Keratinocyte (primary cell): ENCODE measurements around the gene FASN. TPM values are rescaled to one million over a fixed set of nuclear protein-coding genes. Genes with fewer than 3 reads are reported as not detected.

ENCODE experiments used
- DNase-seq: peaks from one replicate; pipeline ENCODE4 v3.0.0-alpha.2; 2011; ENCODE audit warnings: low read depth, missing footprints, low spot score
- FAIRE-seq: peaks from 2 replicates; lab custom pipeline; 2011; peaks lifted over from hg19 to GRCh38; lab: Jason Lieb, UNC
- H2AFZ ChIP-seq: 2 replicates; pipeline ENCODE4 v1.6.0; 2012; ENCODE audit warnings: low read length, control low read depth, inconsistent platforms; ENCODE audit not compliant: control insufficient read depth
- H3K27ac ChIP-seq: 2 replicates; pipeline ENCODE4 v1.5.1; 2011; ENCODE audit warnings: low read length; ENCODE audit not compliant: control insufficient read depth, insufficient read depth
- H3K27me3 ChIP-seq: 3 replicates; pipeline ENCODE4 v1.6.0; 2011; ENCODE audit warnings: low read length; ENCODE audit not compliant: control insufficient read depth, insufficient read depth; ENCODE audit errors: extremely low read depth
- H3K36me3 ChIP-seq, 2 experiments: 2 replicates in 1 of 2; 3 replicates in 1 of 2; pipeline ENCODE4 v1.5.1; 2011; ENCODE audit warnings: low read length in 2 of 2, mild to moderate bottlenecking in 1 of 2; ENCODE audit not compliant: control insufficient read depth in 2 of 2, insufficient read depth in 2 of 2; ENCODE audit errors: extremely low read depth in 1 of 2
- H3K4me1 ChIP-seq: 3 replicates; pipeline ENCODE4 v1.5.1; 2011; ENCODE audit warnings: low read length; ENCODE audit not compliant: control insufficient read depth, insufficient read depth; ENCODE audit errors: extremely low read depth
- H3K4me2 ChIP-seq: 3 replicates; pipeline ENCODE4 v1.6.0; 2011; ENCODE audit warnings: low read depth, low read length; ENCODE audit not compliant: control insufficient read depth, insufficient read depth; ENCODE audit errors: extremely low read depth
- H3K4me3 ChIP-seq, 3 experiments: fragments of 200-600 bp in 1 of 3; sonication (generic) in 1 of 3; 2 replicates in 2 of 3; 3 replicates in 1 of 3; pipeline ENCODE4 v1.5.1; 2011 to 2016; ENCODE audit warnings: low read length in 3 of 3, mild to moderate bottlenecking in 3 of 3, control low read depth in 2 of 3, inconsistent platforms in 1 of 3, low read depth in 1 of 3, mixed read lengths in 1 of 3, mixed run types in 1 of 3, moderate library complexity in 1 of 3; ENCODE audit not compliant: control insufficient read depth in 2 of 3, insufficient read depth in 2 of 3; ENCODE audit errors: extremely low read depth in 1 of 3
- H3K79me2 ChIP-seq: 2 replicates; pipeline ENCODE4 v1.6.0; 2012; ENCODE audit warnings: low read length; ENCODE audit not compliant: control insufficient read depth, insufficient read depth
- H3K9ac ChIP-seq: 3 replicates; pipeline ENCODE4 v1.6.0; 2011; ENCODE audit warnings: low read length; ENCODE audit not compliant: control insufficient read depth, insufficient read depth; ENCODE audit errors: extremely low read depth
- H3K9me1 ChIP-seq: 3 replicates; pipeline ENCODE4 v1.6.0; 2011; ENCODE audit warnings: low read length; ENCODE audit not compliant: control insufficient read depth, insufficient read depth; ENCODE audit errors: extremely low read depth
- H3K9me3 ChIP-seq: 2 replicates; pipeline ENCODE4 v1.5.1; 2012; ENCODE audit warnings: low read depth, low read length; ENCODE audit not compliant: control insufficient read depth
- H4K20me1 ChIP-seq: 3 replicates; pipeline ENCODE4 v1.6.0; 2011; ENCODE audit warnings: low read length; ENCODE audit not compliant: control insufficient read depth, insufficient read depth; ENCODE audit errors: extremely low read depth
- CTCF ChIP-seq, 3 experiments: IDR thresholded peaks in 1 of 3; conservative IDR thresholded peaks in 1 of 3; optimal IDR thresholded peaks in 1 of 3; 2 replicates in 2 of 3; 3 replicates in 1 of 3; pipeline versions ENCODE3 to v1.5.1; 2011; ENCODE audit warnings: low read length in 3 of 3, mild to moderate bottlenecking in 3 of 3, moderate library complexity in 2 of 3, control low read depth in 1 of 3, inconsistent platforms in 1 of 3; ENCODE audit not compliant: insufficient read depth in 2 of 3; ENCODE audit errors: extremely low read depth in 1 of 3
- EZH2 ChIP-seq: IDR thresholded peaks from one replicate; pipeline ENCODE4 v1.6.1; 2012; ENCODE audit warnings: inconsistent platforms, mild to moderate bottlenecking, low read length, moderate library complexity
- dilution Hi-C: fragments of 300-500 bp; cut with MboI; formaldehyde crosslinking; loops from one replicate; pipeline ENCODE4 v1.7.0; 2020; ENCODE audit warnings: low sequenced_read_pairs; ENCODE audit not compliant: extremely low pct_ligation_motif_present
- polyA plus RNA-seq, 5 experiments: library from polyadenylated mRNA; depleted of rRNA in 3 of 5; stranded (reverse) in 3 of 5; stranded (forward) in 1 of 5; unstranded in 1 of 5; fragments of >200 nt; gene quantifications; 1 replicate in 1 of 5; 2 replicates in 3 of 5; 3 replicates in 1 of 5; pipeline versions ENCODE4 v1.2.1 to v1.2.3, GENCODE V29; 2011 to 2012; ENCODE audit warnings: missing spikeins in 2 of 5, low read depth in 1 of 5, low replicate concordance in 1 of 5

Gene FASN
- polyA plus RNA-seq, 1 donor (not counting 4 experiments of a cell fraction or from before 2014, with no cell fraction given) = 44.7 TPM

DNA sequence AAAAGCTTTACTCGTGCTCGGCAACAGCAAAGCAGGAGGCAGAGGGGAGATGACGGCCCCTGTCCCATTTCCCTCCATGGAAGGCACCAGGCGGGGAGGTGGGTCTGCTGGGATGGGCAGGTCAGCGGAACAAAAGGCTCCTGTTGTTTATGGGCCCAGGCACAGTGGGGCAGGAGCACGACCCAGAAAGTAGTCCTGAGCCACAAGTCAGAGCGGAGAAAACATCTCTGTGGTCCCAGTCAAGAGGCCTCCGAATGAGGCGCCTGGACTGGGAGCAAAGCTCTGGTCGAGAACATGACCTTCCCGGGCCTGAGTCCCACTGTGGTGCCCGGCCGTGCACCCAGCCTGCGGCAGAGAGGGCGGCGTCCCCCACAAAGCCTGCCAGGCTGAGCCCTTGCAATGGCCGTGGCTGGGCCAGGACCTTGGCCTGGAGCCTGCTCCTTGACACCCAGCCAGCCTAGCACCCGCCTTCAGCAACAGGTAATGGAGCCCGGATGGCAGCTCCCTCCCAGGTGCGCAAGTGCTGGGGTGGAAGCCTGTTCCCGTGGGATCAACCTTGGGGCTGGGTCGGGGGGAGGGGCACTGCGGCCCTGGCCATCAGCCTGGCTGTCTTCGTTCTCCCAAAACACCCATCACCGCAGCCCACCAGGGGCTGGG is 50.0 kb downstream of the FASN start:
- Histone ChIP-seq H3K9ac (no peak overlapping the region), H4K20me1 (no peaks in the 10 kb centered on the region), H3K4me1 (peaks cover 9% of the 10 kb centered on the region), H3K4me3 (no peak overlapping the region), H2AFZ (no peak overlapping the region), H3K79me2 (peaks cover 16% of the 10 kb centered on the region), H3K4me2 (no peak overlapping the region), H3K27ac (no peak overlapping the region), H3K9me3 (no peaks in the 10 kb centered on the region), H3K27me3 (no peaks in the 10 kb centered on the region), H3K36me3 (peaks cover 5 to 10% of the 10 kb centered on the region in 2 experiments), H3K9me1 (no peaks in the 10 kb centered on the region)
- dilution Hi-C loops = no loop called here
- no peak for DNase-seq
- TF ChIP-seq EZH2 (no peak), CTCF (optimal IDR thresholded peaks at IDR 0.05 in 1 of 3, IDR thresholded peaks at IDR 0.05 in 1 of 3, conservative IDR thresholded peaks at IDR 0.05 in 1 of 3; ENCODE audit: extremely low read depth in 1 of 3, insufficient read depth in 2 of 3, low read length in 3 of 3) (no peak)
- no peak for FAIRE-seq

GRCh38 chr17:82047379-82047778 is 50.7 kb downstream of the FASN start:
- no peak overlapping the region for H3K9ac ChIP-seq
- TF ChIP-seq EZH2 (no peak), CTCF (optimal IDR thresholded peaks at IDR 0.05 in 1 of 3, IDR thresholded peaks at IDR 0.05 in 1 of 3, conservative IDR thresholded peaks at IDR 0.05 in 1 of 3; ENCODE audit: extremely low read depth in 1 of 3, insufficient read depth in 2 of 3, low read length in 3 of 3) (no peak)
- FAIRE-seq = no peak

More at GRCh38 chr17:82047379-82047778, 50.7 kb downstream of the FASN start:
- Histone ChIP-seq H2AFZ (no peak overlapping the region), H3K27me3 (no peaks in the 10 kb centered on the region), H3K4me1 (peaks cover 5% of the 10 kb centered on the region), H4K20me1 (no peaks in the 10 kb centered on the region), H3K79me2 (peaks cover 10% of the 10 kb centered on the region), H3K27ac (no peak overlapping the region), H3K9me3 (no peaks in the 10 kb centered on the region), H3K4me3 (no peak overlapping the region), H3K4me2 (no peak overlapping the region), H3K9me1 (no peaks in the 10 kb centered on the region), H3K36me3 (peaks cover 5 to 10% of the 10 kb centered on the region in 2 experiments)
- no peak for DNase-seq
- dilution Hi-C loops = no loop called here
